SKM-1 (cell line): ENCODE results near the gene ZNF442.
"Not testable (repeated sequence)": the region's sequence is repeated elsewhere in the genome, so short reads cannot be mapped to it uniquely, and the experiment has no call there.

Experiments
- DNase-seq: peaks from one replicate; lab custom pipeline; 2025; ENCODE audit not compliant: unreplicated experiment; lab: John Stamatoyannopoulos, UW

ZNF442 gene

GRCh38 chr19:12365236-12366162 lies at the start of gene ZNF442:
Gene ZNF442 (minus strand): TSS chr19:12365683. CDS start chr19:12363631, 2,052 bp downstream.
- peak; percentile 91 for DNase-seq

- peak; percentile 9 for DNase-seq
These were observed 46.4 kb upstream of the ZNF442 start for GRCh38 chr19:12411893-12412292.

GRCh38 chr19:12400633-12401502 lies 35.4 kb upstream of the ZNF442 start, which contains the start of gene ZNF799:
Gene ZNF799 (minus strand): TSS chr19:12401271. CDS start chr19:12401070, 201 bp downstream.
- DNase-seq, result peak; percentile 74

GRCh38 chr19:12399901-12400632 lies 34.6 kb upstream of the ZNF442 start:
- DNase-seq, result not testable (repeated sequence)

GRCh38 chr19:12391148-12391547 lies 25.7 kb upstream of the ZNF442 start:
- not testable (repeated sequence) for DNase-seq

GRCh38 chr19:12386365-12386764 lies 20.9 kb upstream of the ZNF442 start:
- not testable (repeated sequence) for DNase-seq

GRCh38 chr19:12380444-12380737 lies 14.9 kb upstream of the ZNF442 start:
- DNase-seq, result no peak

GRCh38 chr19:12379732-12380443 lies 14.4 kb upstream of the ZNF442 start:
- no peak for DNase-seq

GRCh38 chr19:12374026-12374425 lies 8.5 kb upstream of the ZNF442 start:
- DNase-seq, result no peak

GRCh38 chr19:12364391-12365235 lies 870 bp downstream of the ZNF442 start:
- no peak for DNase-seq

- DNase-seq, result not testable (repeated sequence)
These were observed 3.2 kb downstream of the ZNF442 start for GRCh38 chr19:12362236-12362635.

GRCh38 chr19:12353375-12353774 lies 12.1 kb downstream of the ZNF442 start:
- no peak for DNase-seq

GRCh38 chr19:12350890-12351197 lies 14.6 kb downstream of the ZNF442 start:
- DNase-seq, result no peak

GRCh38 chr19:12350185-12350889 lies 15.1 kb downstream of the ZNF442 start:
- DNase-seq, result no peak

GRCh38 chr19:12346896-12347295 lies 18.6 kb downstream of the ZNF442 start:
- DNase-seq, result no peak

- DNase-seq, result no peak
These were observed 20.3 kb downstream of the ZNF442 start for GRCh38 chr19:12345197-12345596.

GRCh38 chr19:12333162-12334159 lies 32.0 kb downstream of the ZNF442 start, which contains the start of gene ZNF563:
Gene ZNF563 (minus strand): TSS chr19:12333633. CDS start chr19:12333482, 151 bp downstream.
- peak; percentile 94 for DNase-seq
